ENCODE measurements around the gene DICER1. TPM values are rescaled to one million over a fixed set of nuclear protein-coding genes. Genes with fewer than 3 reads are reported as not detected.

Gene DICER1
- total RNA-seq, 1 experiment from 2014 or later: 62.0 TPM

- no peak for TF ChIP-seq PRDM15 (CRISPR knock-in tag; IDR thresholded peaks at IDR 0.05)
- TF ChIP-seq ZNF232 (CRISPR knock-in tag; IDR thresholded peaks at IDR 0.05): no peak
- no peak for TF ChIP-seq IRF2 (CRISPR knock-in tag; IDR thresholded peaks at IDR 0.05; ENCODE audit: borderline replicate concordance, low read depth)
- no peak for TF ChIP-seq GRHL2 (CRISPR knock-in tag; IDR thresholded peaks at IDR 0.05; ENCODE audit: insufficient replicate concordance, severe bottlenecking)
- no peak for TF ChIP-seq USF2 (CRISPR knock-in tag; IDR thresholded peaks at IDR 0.05)
- TF ChIP-seq, protein P1, sequence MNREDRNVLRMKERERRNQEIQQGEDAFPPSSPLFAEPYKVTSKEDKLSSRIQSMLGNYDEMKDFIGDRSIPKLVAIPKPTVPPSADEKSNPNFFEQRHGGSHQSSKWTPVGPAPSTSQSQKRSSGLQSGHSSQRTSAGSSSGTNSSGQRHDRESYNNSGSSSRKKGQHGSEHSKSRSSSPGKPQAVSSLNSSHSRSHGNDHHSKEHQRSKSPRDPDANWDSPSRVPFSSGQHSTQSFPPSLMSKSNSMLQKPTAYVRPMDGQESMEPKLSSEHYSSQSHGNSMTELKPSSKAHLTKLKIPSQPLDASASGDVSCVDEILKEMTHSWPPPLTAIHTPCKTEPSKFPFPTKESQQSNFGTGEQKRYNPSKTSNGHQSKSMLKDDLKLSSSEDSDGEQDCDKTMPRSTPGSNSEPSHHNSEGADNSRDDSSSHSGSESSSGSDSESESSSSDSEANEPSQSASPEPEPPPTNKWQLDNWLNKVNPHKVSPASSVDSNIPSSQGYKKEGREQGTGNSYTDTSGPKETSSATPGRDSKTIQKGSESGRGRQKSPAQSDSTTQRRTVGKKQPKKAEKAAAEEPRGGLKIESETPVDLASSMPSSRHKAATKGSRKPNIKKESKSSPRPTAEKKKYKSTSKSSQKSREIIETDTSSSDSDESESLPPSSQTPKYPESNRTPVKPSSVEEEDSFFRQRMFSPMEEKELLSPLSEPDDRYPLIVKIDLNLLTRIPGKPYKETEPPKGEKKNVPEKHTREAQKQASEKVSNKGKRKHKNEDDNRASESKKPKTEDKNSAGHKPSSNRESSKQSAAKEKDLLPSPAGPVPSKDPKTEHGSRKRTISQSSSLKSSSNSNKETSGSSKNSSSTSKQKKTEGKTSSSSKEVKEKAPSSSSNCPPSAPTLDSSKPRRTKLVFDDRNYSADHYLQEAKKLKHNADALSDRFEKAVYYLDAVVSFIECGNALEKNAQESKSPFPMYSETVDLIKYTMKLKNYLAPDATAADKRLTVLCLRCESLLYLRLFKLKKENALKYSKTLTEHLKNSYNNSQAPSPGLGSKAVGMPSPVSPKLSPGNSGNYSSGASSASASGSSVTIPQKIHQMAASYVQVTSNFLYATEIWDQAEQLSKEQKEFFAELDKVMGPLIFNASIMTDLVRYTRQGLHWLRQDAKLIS (CRISPR knock-in tag; IDR thresholded peaks at IDR 0.05; ENCODE audit: borderline replicate concordance): no peak
Measured at GRCh38 chr14:95058491-95058890, 98.8 kb downstream of the DICER1 start (continued).

GRCh38 chr14:95057851-95058250 lies 99.5 kb downstream of the DICER1 start:
- POLR2A ChIA-PET: no interaction called here
- CTCF ChIA-PET: no interaction called here
- ATAC-seq: no peak
- Mint-ChIP-seq H3K27ac (no peak overlapping the region), H3K36me3 (no peaks in the 10 kb centered on the region), H3K9me3 (no peaks in the 10 kb centered on the region), H3K27me3 (ENCODE audit: low read depth) (no peaks in the 10 kb centered on the region), H3K4me3 (no peak overlapping the region), H3K4me1 (no peaks in the 10 kb centered on the region)
- DNase-seq (ENCODE audit: low spot score): no peak
- TF ChIP-seq ZNF263 (CRISPR knock-in tag; IDR thresholded peaks at IDR 0.05; ENCODE audit: low read depth) (no peak), GTF2I (CRISPR knock-in tag; conservative IDR thresholded peaks at IDR 0.05) (no peak), CREB1 (CRISPR knock-in tag; IDR thresholded peaks at IDR 0.05) (no peak), KAT7 (CRISPR knock-in tag; IDR thresholded peaks at IDR 0.05; ENCODE audit: borderline replicate concordance) (no peak), USF1 (CRISPR knock-in tag; IDR thresholded peaks at IDR 0.05) (no peak), NFE2L1 (CRISPR knock-in tag; IDR thresholded peaks at IDR 0.05) (no peak)
- TF ChIP-seq, protein P2, sequence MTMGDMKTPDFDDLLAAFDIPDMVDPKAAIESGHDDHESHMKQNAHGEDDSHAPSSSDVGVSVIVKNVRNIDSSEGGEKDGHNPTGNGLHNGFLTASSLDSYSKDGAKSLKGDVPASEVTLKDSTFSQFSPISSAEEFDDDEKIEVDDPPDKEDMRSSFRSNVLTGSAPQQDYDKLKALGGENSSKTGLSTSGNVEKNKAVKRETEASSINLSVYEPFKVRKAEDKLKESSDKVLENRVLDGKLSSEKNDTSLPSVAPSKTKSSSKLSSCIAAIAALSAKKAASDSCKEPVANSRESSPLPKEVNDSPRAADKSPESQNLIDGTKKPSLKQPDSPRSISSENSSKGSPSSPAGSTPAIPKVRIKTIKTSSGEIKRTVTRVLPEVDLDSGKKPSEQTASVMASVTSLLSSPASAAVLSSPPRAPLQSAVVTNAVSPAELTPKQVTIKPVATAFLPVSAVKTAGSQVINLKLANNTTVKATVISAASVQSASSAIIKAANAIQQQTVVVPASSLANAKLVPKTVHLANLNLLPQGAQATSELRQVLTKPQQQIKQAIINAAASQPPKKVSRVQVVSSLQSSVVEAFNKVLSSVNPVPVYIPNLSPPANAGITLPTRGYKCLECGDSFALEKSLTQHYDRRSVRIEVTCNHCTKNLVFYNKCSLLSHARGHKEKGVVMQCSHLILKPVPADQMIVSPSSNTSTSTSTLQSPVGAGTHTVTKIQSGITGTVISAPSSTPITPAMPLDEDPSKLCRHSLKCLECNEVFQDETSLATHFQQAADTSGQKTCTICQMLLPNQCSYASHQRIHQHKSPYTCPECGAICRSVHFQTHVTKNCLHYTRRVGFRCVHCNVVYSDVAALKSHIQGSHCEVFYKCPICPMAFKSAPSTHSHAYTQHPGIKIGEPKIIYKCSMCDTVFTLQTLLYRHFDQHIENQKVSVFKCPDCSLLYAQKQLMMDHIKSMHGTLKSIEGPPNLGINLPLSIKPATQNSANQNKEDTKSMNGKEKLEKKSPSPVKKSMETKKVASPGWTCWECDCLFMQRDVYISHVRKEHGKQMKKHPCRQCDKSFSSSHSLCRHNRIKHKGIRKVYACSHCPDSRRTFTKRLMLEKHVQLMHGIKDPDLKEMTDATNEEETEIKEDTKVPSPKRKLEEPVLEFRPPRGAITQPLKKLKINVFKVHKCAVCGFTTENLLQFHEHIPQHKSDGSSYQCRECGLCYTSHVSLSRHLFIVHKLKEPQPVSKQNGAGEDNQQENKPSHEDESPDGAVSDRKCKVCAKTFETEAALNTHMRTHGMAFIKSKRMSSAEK (CRISPR knock-in tag; IDR thresholded peaks at IDR 0.05; ENCODE audit: borderline replicate concordance): no peak
- TF ChIP-seq, protein P3, sequence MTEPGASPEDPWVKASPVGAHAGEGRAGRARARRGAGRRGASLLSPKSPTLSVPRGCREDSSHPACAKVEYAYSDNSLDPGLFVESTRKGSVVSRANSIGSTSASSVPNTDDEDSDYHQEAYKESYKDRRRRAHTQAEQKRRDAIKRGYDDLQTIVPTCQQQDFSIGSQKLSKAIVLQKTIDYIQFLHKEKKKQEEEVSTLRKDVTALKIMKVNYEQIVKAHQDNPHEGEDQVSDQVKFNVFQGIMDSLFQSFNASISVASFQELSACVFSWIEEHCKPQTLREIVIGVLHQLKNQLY (CRISPR knock-in tag; IDR thresholded peaks at IDR 0.05): no peak
